ENCODE results near the gene SF3A2.

The SF3A2 gene

GRCh38 chr19:2237869-2238153 is 1.2 kb downstream of the SF3A2 start:
- DNase-seq: no peak
- Histone ChIP-seq H3K4me3 (ENCODE audit: low read depth, low read length) (peak overlapping the region; percentile 94), H3K9me3 (ENCODE audit: severe bottlenecking) (no peaks in the 10 kb centered on the region), H3K36me3 (peaks cover 67% of the 10 kb centered on the region), H3K27ac (peak overlapping the region; percentile 98; the same call in 1 of the 2 replicates), H3K27me3 (ENCODE audit: insufficient read depth, low read depth, severe bottlenecking) (no peaks in the 10 kb centered on the region)
- no peak for TF ChIP-seq CTCF (IDR thresholded peaks at IDR 0.05; ENCODE audit: low read depth, low read length)

GRCh38 chr19:2239173-2239572 is 2.5 kb downstream of the SF3A2 start:
- TF ChIP-seq CTCF (IDR thresholded peaks at IDR 0.05; ENCODE audit: low read depth, low read length): no peak
- Histone ChIP-seq H3K9me3 (ENCODE audit: severe bottlenecking) (no peaks in the 10 kb centered on the region), H3K27me3 (ENCODE audit: insufficient read depth, low read depth, severe bottlenecking) (no peaks in the 10 kb centered on the region), H3K27ac (no peak overlapping the region), H3K4me3 (ENCODE audit: low read depth, low read length) (no peak overlapping the region), H3K36me3 (peaks cover 67% of the 10 kb centered on the region)
- DNase-seq: no peak

- no peak overlapping the region for H3K4me3 ChIP-seq (ENCODE audit: low read depth, low read length)
- no peaks in the 10 kb centered on the region for H3K9me3 ChIP-seq (ENCODE audit: severe bottlenecking)
- no peak for DNase-seq
- no peak for TF ChIP-seq CTCF (IDR thresholded peaks at IDR 0.05; ENCODE audit: low read depth, low read length)
- H3K27me3 ChIP-seq (ENCODE audit: insufficient read depth, low read depth, severe bottlenecking): no peaks in the 10 kb centered on the region
- no peak overlapping the region for H3K27ac ChIP-seq
- H3K36me3 ChIP-seq: peaks cover 67% of the 10 kb centered on the region
Measured at GRCh38 chr19:2239771-2240770, 3.4 kb downstream of the SF3A2 start.

- Histone ChIP-seq H3K27me3 (ENCODE audit: insufficient read depth, low read depth, severe bottlenecking) (no peaks in the 10 kb centered on the region), H3K27ac (no peak overlapping the region), H3K4me3 (ENCODE audit: low read depth, low read length) (no peak overlapping the region), H3K9me3 (ENCODE audit: severe bottlenecking) (no peaks in the 10 kb centered on the region), H3K36me3 (peaks cover 77% of the 10 kb centered on the region)
- no peak for DNase-seq
- no peak for TF ChIP-seq CTCF (IDR thresholded peaks at IDR 0.05; ENCODE audit: low read depth, low read length)
Measured at GRCh38 chr19:2240881-2241760, 4.5 kb downstream of the SF3A2 start.

GRCh38 chr19:2242092-2242537 is 5.5 kb downstream of the SF3A2 start:
- no peak for TF ChIP-seq CTCF (IDR thresholded peaks at IDR 0.05; ENCODE audit: low read depth, low read length)
- H3K36me3 ChIP-seq: peaks cover 87% of the 10 kb centered on the region
- H3K27ac ChIP-seq: no peak overlapping the region

More at GRCh38 chr19:2242092-2242537, 5.5 kb downstream of the SF3A2 start:
- no peak overlapping the region for H3K4me3 ChIP-seq (ENCODE audit: low read depth, low read length)
- no peaks in the 10 kb centered on the region for H3K27me3 ChIP-seq (ENCODE audit: insufficient read depth, low read depth, severe bottlenecking)
- H3K9me3 ChIP-seq (ENCODE audit: severe bottlenecking): no peaks in the 10 kb centered on the region
- no peak for DNase-seq

All from WERI-Rb-1 (cell line).